GM18907 (cell line): ENCODE measurements around the gene MFNG.

Experiments
- ATAC-seq: cut with Tn5 transposase; IDR thresholded peaks from one replicate; pipeline ENCODE4 v1.9.1; 2021; ENCODE audit warnings: mild to moderate bottlenecking, moderate library complexity; ENCODE audit not compliant: unreplicated experiment

Gene MFNG

GRCh38 chr22:37427711-37428635, 58.2 kb downstream of the MFNG start:
- no peak for ATAC-seq

DNA sequence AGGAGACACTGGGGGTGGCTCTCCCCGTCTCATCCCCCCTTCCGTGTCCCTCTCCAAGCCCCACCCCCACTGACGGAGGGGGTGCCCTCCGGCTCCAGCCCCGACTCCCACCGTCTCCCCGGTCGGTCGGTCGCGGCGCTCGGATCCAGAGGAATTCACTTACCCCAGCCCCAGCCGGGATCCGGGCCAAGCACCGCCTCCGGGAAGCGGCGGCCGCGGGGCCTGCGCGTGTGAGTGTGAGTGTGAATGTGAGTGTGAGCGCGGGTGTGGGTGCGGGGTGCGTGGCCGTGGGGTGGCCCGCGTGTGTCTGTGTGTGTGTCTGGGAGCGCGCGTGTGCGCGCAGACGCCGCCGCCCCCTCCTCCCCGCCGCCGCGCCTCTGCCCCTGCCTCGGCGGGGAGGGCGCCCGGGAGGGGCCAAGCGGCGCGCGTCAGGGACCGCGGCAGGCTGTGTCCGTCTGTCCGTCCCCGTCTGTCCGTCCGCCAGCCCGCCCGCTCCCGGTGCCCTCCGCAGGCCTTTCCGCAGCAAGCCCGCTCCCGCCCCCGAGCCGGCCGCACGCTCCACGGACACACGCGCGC, 59.0 kb downstream of the MFNG start, which contains the start of gene ELFN2:
Gene ELFN2 (minus strand): TSS at position 345 of the 576 bp plus-strand sequence. CDS start 51,945 bp downstream, outside the sequence.
- no peak for ATAC-seq

DNA sequence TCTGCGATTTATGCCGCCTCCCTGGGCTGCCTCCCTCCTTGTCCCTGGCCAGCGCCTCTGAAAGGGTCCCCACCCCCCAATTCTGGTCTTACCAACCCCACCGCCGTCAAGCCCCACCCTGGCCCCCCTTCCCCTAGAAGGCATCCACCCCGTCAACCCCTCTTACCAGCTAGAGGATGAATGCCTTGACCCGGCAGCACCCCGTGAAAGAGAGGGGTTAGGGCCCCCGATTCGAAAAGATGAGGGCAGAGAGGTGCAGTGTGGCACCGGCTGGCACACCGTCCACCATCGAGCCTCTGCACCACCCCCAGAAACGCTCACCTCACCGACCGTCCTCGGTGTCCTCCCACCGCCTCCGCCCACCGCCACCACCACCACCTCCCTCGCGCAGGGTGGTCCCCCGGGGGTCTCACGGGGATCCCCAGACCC, 59.5 kb downstream of the MFNG start:
- no peak for ATAC-seq

DNA sequence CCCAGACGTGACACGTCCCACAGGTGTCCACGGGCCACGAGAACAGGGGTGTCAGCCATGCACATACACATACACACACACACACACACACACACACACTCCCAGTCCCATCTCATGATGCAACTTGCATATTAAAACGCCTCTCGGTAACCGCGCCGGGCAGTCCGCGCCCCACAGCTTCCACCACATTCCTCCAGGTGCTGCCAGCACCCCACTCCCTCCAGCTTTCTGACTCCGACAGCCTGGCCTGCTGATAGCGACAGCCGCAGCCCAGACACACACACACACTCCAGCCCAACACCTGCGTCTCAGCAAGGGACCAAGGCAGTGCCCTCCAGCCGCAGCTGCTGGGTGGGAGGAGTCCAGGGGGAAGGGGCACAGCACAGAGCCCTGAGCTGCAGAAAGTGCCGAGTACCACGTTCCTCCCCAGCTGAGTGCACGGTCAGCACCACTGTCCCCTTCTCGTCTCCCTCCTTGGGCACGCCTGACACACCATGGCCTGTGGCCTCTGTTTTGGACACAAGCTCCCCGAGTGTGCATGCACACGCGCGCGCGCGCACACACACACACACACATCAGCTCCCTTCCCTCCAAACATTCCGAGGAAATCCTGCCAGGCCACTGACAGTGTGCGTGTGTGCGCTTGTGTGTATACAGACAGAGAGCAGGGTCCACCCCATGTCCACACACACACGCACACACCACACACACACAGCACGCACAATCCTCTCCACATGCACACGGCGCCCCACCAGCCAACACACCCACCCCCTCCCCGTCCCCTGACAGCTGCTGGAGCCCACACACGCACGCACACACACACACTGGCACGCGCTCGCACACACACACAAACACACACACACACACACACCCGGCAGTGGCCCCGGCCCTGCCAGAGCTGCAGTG, 60.1 kb downstream of the MFNG start:
- no peak for ATAC-seq

DNA sequence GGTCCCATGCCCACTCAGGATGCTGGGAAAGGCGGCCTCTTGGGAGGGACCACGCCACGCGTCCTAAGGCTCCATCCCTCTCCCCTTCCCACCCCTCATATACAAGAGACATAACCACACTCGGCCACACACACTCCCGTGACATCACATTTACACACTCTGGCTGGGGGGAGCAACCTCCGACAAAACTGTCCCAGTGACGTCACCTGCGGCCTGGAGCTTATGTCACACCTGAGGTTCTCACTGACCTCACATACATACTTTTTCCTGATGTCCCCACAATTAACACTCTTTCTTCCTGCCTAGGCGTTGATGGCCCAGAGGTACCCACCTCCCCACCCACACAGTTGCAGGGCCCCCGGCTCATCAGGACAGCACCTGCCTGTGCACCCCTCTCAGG, 60.8 kb downstream of the MFNG start:
- no peak for ATAC-seq

GRCh38 chr22:37423283-37423682, 62.9 kb downstream of the MFNG start:
- no peak for ATAC-seq

DNA sequence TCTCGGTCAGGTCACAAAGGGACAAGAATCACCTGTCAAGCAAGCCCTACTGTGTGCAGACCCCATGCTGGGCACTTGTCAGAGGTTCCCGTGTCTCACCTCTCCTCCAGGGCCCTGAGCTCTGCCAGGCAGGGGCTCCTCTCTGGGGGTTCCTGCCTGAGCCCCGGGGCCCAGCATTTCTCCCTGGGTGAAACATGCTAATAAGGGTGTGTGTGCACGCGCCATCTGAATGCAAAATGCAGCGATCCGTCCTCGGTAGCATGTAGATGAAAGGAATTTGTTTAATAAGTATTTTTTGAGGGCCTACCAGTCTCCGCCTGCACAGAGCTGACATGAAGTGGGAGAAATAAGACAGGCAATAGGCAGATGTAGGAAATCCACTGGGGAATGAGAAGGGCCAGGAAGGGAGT, 64.7 kb downstream of the MFNG start:
- no peak for ATAC-seq

GRCh38 chr22:37420686-37421467, 65.3 kb downstream of the MFNG start:
- no peak for ATAC-seq

DNA sequence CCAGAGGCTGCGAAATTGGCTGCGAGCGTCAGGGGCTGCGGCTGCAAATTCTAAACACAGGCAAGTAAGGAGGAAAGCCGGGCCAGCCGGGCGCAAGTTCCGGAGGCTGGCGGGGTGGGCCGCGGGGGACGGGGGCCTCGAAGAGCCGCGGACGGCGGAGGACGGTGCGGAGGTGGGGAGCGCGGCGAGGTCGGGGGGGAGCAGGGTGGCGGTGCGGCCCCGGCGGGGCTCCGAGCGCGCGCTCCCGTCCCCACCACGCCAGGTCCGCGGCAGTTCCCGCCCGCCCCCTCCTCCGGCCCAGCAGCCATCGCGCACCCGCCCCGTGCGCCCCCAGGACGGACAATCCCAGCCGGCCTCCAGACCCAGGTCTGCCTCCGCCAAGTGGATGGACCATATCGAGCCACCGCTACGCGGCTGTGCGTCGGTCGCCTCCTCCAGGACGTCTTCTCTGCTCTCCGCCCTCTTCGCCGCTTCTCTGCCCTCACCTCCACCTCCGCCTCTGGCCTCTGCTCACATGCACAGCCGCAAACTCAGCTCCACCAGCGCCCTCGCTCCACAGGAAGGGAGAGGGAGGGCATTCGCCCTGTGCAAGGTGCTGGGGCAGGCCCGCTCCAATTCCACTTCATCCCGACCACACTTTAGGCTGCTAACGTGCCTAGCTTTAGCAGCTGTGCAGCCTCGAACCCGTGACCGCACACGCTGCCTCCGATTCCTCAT, 66.1 kb downstream of the MFNG start:
- no peak for ATAC-seq

DNA sequence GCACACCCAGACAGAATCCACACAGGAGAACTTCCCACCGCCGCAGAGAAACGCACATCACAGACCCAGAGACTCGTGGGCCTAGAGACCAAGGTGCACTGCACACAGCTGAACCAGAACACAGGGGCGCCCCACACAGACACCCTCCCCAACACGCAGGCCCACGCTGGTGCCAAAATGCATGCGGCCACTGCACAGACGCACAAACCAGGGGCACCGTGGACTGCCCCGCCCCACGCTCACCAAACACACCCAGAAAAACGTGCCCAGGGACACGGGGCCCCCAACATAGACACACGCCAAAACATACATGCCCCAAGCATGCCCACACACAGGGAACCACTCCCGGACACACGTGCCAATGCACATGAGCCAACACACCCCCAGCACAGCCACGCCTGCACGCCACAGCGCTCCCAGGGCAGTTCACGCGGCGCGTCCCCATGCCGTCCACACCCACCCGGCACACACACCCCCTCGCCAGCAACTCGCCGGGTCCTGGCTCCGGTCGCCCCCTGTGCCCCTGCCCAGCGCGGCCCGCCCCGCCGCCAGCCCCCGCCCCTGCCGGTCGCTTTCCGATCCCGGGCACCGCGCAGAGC, 66.7 kb downstream of the MFNG start:
- no peak for ATAC-seq
